PC-3 (cell line): Measurements from ENCODE around the gene FSTL1. TPM values are rescaled to one million over a fixed set of nuclear protein-coding genes. Genes with fewer than 3 reads are reported as not detected.
A peak's percentile ranks its signal among the peaks of the same experiment; 100 is the strongest.

Source experiments
- ATAC-seq: fragments of 200-7000 bp; cut with Tn5 transposase; 2 replicates; pipeline ENCODE4 v1.9.1; 2020; ENCODE audit warnings: mild to moderate bottlenecking, moderate library complexity
- BruUV-seq: library from RNA; stranded (reverse); fragments of 400-500 nt; replicated peaks from 2 replicates; lab custom pipeline; 2021; lab: Mats Ljungman, UMichigan
- CTCF ChIA-PET: fragments of 300-600 bp; sonication (Branson Sonifier 250); formaldehyde crosslinking; loops from one replicate; lab custom pipeline; 2022; ENCODE audit warnings: antibody characterized with exemption; lab: Charles Lee
- POLR2A ChIA-PET: fragments of 300-600 bp; sonication (Branson Sonifier 250); formaldehyde crosslinking; loops from one replicate; lab custom pipeline; 2022; ENCODE audit warnings: antibody characterized with exemption; ENCODE audit not compliant: unreplicated experiment; lab: Charles Lee
- DNase-seq: peaks from one replicate; pipeline ENCODE4 v3.0.0-alpha.2; 2015
- H2AFZ ChIP-seq: fragments of 300-600 bp; sonication (generic); 2 replicates; pipeline ENCODE4 v1.6.0; 2016; ENCODE audit warnings: antibody characterized with exemption, low read length
- H3F3A ChIP-seq: fragments of 300-600 bp; sonication (generic); one replicate; pipeline ENCODE4 v1.6.0; 2017; ENCODE audit warnings: antibody characterized with exemption, low read length, control low read depth, mild to moderate bottlenecking; ENCODE audit not compliant: unreplicated experiment
- H3K27ac ChIP-seq: fragments of 300-600 bp; sonication (generic); 2 replicates; pipeline ENCODE4 v1.5.1; 2016; ENCODE audit warnings: mild to moderate bottlenecking, low read length
- H3K27me3 ChIP-seq: fragments of 300-600 bp; sonication (generic); 2 replicates; pipeline ENCODE4 v1.6.1; 2016; ENCODE audit warnings: low read length, mixed read lengths
- H3K36me3 ChIP-seq: fragments of 300-600 bp; sonication (generic); 2 replicates; pipeline ENCODE4 v1.6.1; 2016; ENCODE audit warnings: low read depth, mixed run types, low read length, mixed read lengths
- H3K4me1 ChIP-seq: fragments of 300-600 bp; sonication (generic); 2 replicates; pipeline ENCODE4 v1.5.1; 2016; ENCODE audit warnings: low read length; ENCODE audit not compliant: insufficient read depth
- H3K4me2 ChIP-seq: fragments of 300-600 bp; sonication (generic); 2 replicates; pipeline ENCODE4 v1.6.0; 2016; ENCODE audit warnings: low read length
- H3K4me3 ChIP-seq: fragments of 300-600 bp; sonication (generic); 2 replicates; pipeline ENCODE4 v1.5.1; 2016; ENCODE audit warnings: mild to moderate bottlenecking, low read length, mixed read lengths
- H3K79me2 ChIP-seq: fragments of 300-600 bp; sonication (generic); 2 replicates; pipeline ENCODE4 v1.6.1; 2017; ENCODE audit warnings: low read length, mixed read lengths
- H3K9ac ChIP-seq: fragments of 300-600 bp; sonication (generic); 2 replicates; pipeline ENCODE4 v1.6.0; 2016; ENCODE audit warnings: mild to moderate bottlenecking, low read length
- H3K9me2 ChIP-seq: fragments of 300-600 bp; sonication (generic); replicated peaks from 2 replicates; pipeline ENCODE4 v1.6.1; 2016; ENCODE audit warnings: mixed run types, low read length, mixed read lengths
- H3K9me3 ChIP-seq: fragments of 300-600 bp; sonication (generic); 2 replicates; pipeline ENCODE4 v1.6.1; 2016; ENCODE audit warnings: low read length, mixed read lengths
- H4K20me1 ChIP-seq: fragments of 300-600 bp; sonication (generic); 2 replicates; pipeline ENCODE4 v1.6.1; 2016; ENCODE audit warnings: low read length, mixed read lengths
- CTCF ChIP-seq: fragments of 300-600 bp; sonication (generic); conservative IDR thresholded peaks from 2 replicates; pipeline ENCODE4 v1.5.1; 2017; ENCODE audit warnings: antibody characterized with exemption, low read depth, mild to moderate bottlenecking, low read length
- EZH2 ChIP-seq: fragments of 300-600 bp; sonication (generic); IDR thresholded peaks from one replicate; pipeline ENCODE4 v1.6.1; 2017; ENCODE audit warnings: antibody characterized with exemption, mild to moderate bottlenecking, low read length; ENCODE audit not compliant: unreplicated experiment
- EZH2phosphoT487 ChIP-seq: fragments of 300-600 bp; sonication (generic); IDR thresholded peaks from 2 replicates; pipeline ENCODE4 v1.6.1; 2018; ENCODE audit warnings: mild to moderate bottlenecking, antibody characterized with exemption, low read length, borderline replicate concordance
- intact Hi-C: fragments of 100-400 bp; cut with micrococcal nuclease; formaldehyde crosslinking; loops from 2 replicates; pipeline ENCODE4 v1.9.0; 2023
- total RNA-seq: library from RNA; depleted of rRNA; stranded (reverse); fragments of >200 nt; gene quantifications from 2 replicates; pipeline ENCODE4 v1.2.3, GENCODE V29; 2014

FSTL1 gene
- total RNA-seq, 1 experiment from 2014 or later = 178 TPM

DNA sequence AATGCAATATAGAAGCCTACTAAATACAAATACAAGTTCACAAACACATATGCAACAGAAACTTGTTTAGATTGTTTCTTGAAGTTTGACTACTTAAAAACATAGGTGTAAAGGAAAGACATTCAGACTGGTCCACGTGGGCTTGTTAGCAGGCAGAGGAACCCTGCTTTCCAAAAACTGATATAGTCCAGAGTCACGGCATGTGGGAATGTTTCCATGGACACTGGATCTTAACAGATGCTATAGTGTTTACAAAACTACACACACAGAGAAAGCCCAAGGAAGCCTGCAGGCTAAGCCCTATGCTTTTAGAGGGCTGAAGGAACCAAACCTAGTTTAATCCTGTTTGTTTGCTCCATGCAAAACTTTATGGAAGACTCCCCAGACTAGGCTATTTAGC, 56.4 kb downstream of the FSTL1 start:
- ChIA-PET CTCF (no interaction called here), POLR2A (no interaction called here)
- no TSS peak for BruUV-seq
- no peak for DNase-seq
- Histone ChIP-seq H3K9me3 (no peaks in the 10 kb centered on the region), H3K79me2 (no peaks in the 10 kb centered on the region), H3K9ac (no peak overlapping the region), H3K4me3 (no peak overlapping the region), H3K36me3 (peaks cover 52% of the 10 kb centered on the region), H3K27me3 (no peaks in the 10 kb centered on the region), H3K9me2 (no peaks in the 10 kb centered on the region), H4K20me1 (no peaks in the 10 kb centered on the region), H3K4me1 (no peaks in the 10 kb centered on the region), H3F3A (no peaks in the 10 kb centered on the region), H3K27ac (no peak overlapping the region), H3K4me2 (no peak overlapping the region), H2AFZ (no peak overlapping the region)
- intact Hi-C loops = no loop called here
- ATAC-seq = no peak
- no peak for TF ChIP-seq EZH2

- Histone ChIP-seq H3K4me3 (no peak overlapping the region), H4K20me1 (no peaks in the 10 kb centered on the region), H2AFZ (no peak overlapping the region), H3K27ac (no peak overlapping the region), H3K9ac (no peak overlapping the region), H3K27me3 (no peaks in the 10 kb centered on the region), H3K79me2 (no peaks in the 10 kb centered on the region), H3F3A (no peaks in the 10 kb centered on the region), H3K4me2 (no peak overlapping the region), H3K9me2 (no peaks in the 10 kb centered on the region), H3K36me3 (peaks cover 46% of the 10 kb centered on the region), H3K4me1 (no peaks in the 10 kb centered on the region), H3K9me3 (no peaks in the 10 kb centered on the region)
- intact Hi-C loops = no loop called here
- CTCF ChIA-PET = no interaction called here
- ATAC-seq (no peak), DNase-seq (peak; percentile 18)
- POLR2A ChIA-PET = no interaction called here
- BruUV-seq = no TSS peak
- no peak for TF ChIP-seq CTCF
- no peak for TF ChIP-seq EZH2
- TF ChIP-seq EZH2phosphoT487 = no peak
These were observed 57.0 kb downstream of the FSTL1 start for GRCh38 chr3:120393761-120394160.

- no peak overlapping the region for H3K4me2 ChIP-seq
- H3K9me3 ChIP-seq = no peaks in the 10 kb centered on the region
- BruUV-seq = no TSS peak
- no peak for DNase-seq
- ATAC-seq = peak; percentile 14; the same call in 1 of the 2 replicates
- no peak overlapping the region for H3K27ac ChIP-seq
- H3K9me2 ChIP-seq = no peaks in the 10 kb centered on the region
- no peaks in the 10 kb centered on the region for H4K20me1 ChIP-seq
- H3K79me2 ChIP-seq = no peaks in the 10 kb centered on the region
- ChIA-PET POLR2A (no interaction called here), CTCF (no interaction called here)
- no peaks in the 10 kb centered on the region for H3K27me3 ChIP-seq
- H3K4me3 ChIP-seq = no peak overlapping the region
- H3F3A ChIP-seq = no peaks in the 10 kb centered on the region
- H3K9ac ChIP-seq = no peak overlapping the region
- no peaks in the 10 kb centered on the region for H3K4me1 ChIP-seq
- no peak overlapping the region for H2AFZ ChIP-seq
- TF ChIP-seq CTCF (no peak), EZH2 (no peak), EZH2phosphoT487 (no peak)
- peaks cover 41% of the 10 kb centered on the region for H3K36me3 ChIP-seq
- intact Hi-C loops = no loop called here
These were observed 57.5 kb downstream of the FSTL1 start for GRCh38 chr3:120393243-120393642.
